Activated CD8-positive, alpha-beta T cell treated with anti-CD3 and anti-CD28 coated beads for 36 hours (primary cell): Measurements from ENCODE around the gene EMX2. TPM values are rescaled to one million over a fixed set of nuclear protein-coding genes. Genes with fewer than 3 reads are reported as not detected.

ENCODE experiments used
- ATAC-seq: fragments of 200-7000 bp; cut with Tn5 transposase; one replicate; pipeline ENCODE4 v1.10.0; 2021; ENCODE audit warnings: mild to moderate bottlenecking, moderate library complexity
- CTCF ChIA-PET: fragments of 350-600 bp; sonication (Branson Sonifier 250); formaldehyde crosslinking; loops from one replicate; lab custom pipeline; 2021; ENCODE audit warnings: antibody characterized with exemption; lab: Charles Lee
- POLR2A ChIA-PET: fragments of 350-600 bp; sonication (Branson Sonifier 250); formaldehyde crosslinking; loops from one replicate; lab custom pipeline; 2021; ENCODE audit warnings: antibody characterized with exemption; lab: Charles Lee
- DNase-seq: peaks from one replicate; pipeline ENCODE4 v3.0.0-alpha.2; 2020
- H3K27ac Mint-ChIP-seq: one replicate; pipeline ENCODE4 v1.8.0; 2021; ENCODE audit warnings: mild to moderate bottlenecking, mixed read lengths
- H3K27me3 Mint-ChIP-seq: one replicate; pipeline ENCODE4 v1.8.0; 2021; ENCODE audit warnings: mixed read lengths
- H3K36me3 Mint-ChIP-seq: one replicate; pipeline ENCODE4 v1.8.0; 2021; ENCODE audit warnings: low read depth, mixed read lengths
- H3K4me1 Mint-ChIP-seq: one replicate; pipeline ENCODE4 v1.8.0; 2021; ENCODE audit warnings: low read depth, mixed read lengths
- H3K4me3 Mint-ChIP-seq: one replicate; pipeline ENCODE4 v1.8.0; 2021; ENCODE audit warnings: mild to moderate bottlenecking, moderate library complexity, mixed read lengths
- H3K9me3 Mint-ChIP-seq: one replicate; pipeline ENCODE4 v1.8.0; 2021; ENCODE audit warnings: mixed read lengths
- CTCF ChIP-seq: fragments of 200-600 bp; IDR thresholded peaks from one replicate; pipeline ENCODE4 v1.8.0; 2022; ENCODE audit warnings: antibody characterized with exemption, mild to moderate bottlenecking
- intact Hi-C: fragments of 100-400 bp; cut with micrococcal nuclease; formaldehyde crosslinking; loops from one replicate; pipeline ENCODE4 v1.10.0; 2022
- total RNA-seq, 2 experiments: library from RNA; stranded (reverse); gene quantifications; one replicate each; pipeline ENCODE4 v1.2.3, GENCODE V29; 2021

Gene EMX2
- total RNA-seq, 2 experiments from 2014 or later, result not detected

DNA sequence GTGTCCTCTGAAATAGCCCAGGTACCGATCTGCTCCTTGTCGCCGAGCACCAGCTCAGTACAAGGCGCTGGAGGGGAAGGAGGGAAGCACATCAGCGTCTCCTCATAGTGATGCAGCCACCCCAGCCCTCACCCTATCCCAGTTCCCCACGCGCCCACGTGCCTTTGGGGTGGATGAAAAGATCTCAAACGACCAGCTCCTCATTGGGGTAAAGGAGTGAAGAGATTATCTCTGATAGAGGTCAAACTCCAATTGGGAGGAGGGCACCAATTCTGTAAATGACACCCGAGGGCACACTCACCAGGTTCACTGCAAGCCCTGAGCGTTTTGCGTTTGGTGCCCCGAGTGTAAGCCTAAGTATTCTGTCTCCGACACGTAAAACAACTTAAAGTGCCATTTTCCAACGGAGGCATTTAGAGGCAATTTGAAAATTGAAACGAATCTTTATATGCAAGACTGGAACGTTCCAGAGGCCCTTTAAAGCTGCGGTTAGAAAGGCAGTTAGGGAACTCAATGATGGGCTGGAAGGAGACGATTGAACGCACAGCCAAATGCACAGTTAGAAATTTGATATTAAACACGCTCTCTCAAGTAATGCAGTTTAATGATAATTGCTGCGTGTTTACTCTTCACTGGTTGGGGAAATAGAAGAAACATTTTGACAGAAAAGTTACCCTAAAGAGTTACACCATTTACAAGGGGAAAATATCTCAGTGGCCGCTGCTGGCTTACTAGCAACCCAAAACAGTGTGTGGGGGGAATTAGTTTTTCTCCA lies 8.9 kb upstream of the EMX2 start:
- ATAC-seq (no peak), DNase-seq (no peak)
- no peak for TF ChIP-seq CTCF
- intact Hi-C loops, result loop anchor here (10.0 kb wide), 1 partner anchor 399 kb away; the partner anchor contains the start of gene VAX1
- H3K4me1 Mint-ChIP-seq, result peaks cover 9% of the 10 kb centered on the region
- H3K9me3 Mint-ChIP-seq, result no peaks in the 10 kb centered on the region
- ChIA-PET POLR2A (no interaction called here), CTCF (interaction anchor here (1.1 to 2.3 kb wide), 6 partner anchors 12 to 707 kb away, joined by 3 to 8 read pairs (median 4); no protein-coding TSS in a partner anchor)
- H3K27me3 Mint-ChIP-seq, result peaks cover 69% of the 10 kb centered on the region
- no peak overlapping the region for H3K4me3 Mint-ChIP-seq
- no peaks in the 10 kb centered on the region for H3K36me3 Mint-ChIP-seq
- H3K27ac Mint-ChIP-seq, result no peak overlapping the region

- ChIA-PET POLR2A (no interaction called here), CTCF (interaction anchor here (0.7 to 1.4 kb wide), 5 partner anchors 11 to 706 kb away, joined by 3 to 4 read pairs (median 3); no protein-coding TSS in a partner anchor)
- Mint-ChIP-seq H3K4me3 (no peak overlapping the region), H3K9me3 (no peaks in the 10 kb centered on the region), H3K27me3 (peaks cover 65% of the 10 kb centered on the region), H3K36me3 (no peaks in the 10 kb centered on the region), H3K4me1 (peaks cover 9% of the 10 kb centered on the region), H3K27ac (no peak overlapping the region)
- DNase-seq (no peak), ATAC-seq (no peak)
- intact Hi-C loops, result loop anchor here (5.0 to 10.0 kb wide), 2 partner anchors 400 to 708 kb away; partner anchors contain the start of gene VAX1
- no peak for TF ChIP-seq CTCF
Measured at GRCh38 chr10:117534321-117535297, 7.9 kb upstream of the EMX2 start.

DNA sequence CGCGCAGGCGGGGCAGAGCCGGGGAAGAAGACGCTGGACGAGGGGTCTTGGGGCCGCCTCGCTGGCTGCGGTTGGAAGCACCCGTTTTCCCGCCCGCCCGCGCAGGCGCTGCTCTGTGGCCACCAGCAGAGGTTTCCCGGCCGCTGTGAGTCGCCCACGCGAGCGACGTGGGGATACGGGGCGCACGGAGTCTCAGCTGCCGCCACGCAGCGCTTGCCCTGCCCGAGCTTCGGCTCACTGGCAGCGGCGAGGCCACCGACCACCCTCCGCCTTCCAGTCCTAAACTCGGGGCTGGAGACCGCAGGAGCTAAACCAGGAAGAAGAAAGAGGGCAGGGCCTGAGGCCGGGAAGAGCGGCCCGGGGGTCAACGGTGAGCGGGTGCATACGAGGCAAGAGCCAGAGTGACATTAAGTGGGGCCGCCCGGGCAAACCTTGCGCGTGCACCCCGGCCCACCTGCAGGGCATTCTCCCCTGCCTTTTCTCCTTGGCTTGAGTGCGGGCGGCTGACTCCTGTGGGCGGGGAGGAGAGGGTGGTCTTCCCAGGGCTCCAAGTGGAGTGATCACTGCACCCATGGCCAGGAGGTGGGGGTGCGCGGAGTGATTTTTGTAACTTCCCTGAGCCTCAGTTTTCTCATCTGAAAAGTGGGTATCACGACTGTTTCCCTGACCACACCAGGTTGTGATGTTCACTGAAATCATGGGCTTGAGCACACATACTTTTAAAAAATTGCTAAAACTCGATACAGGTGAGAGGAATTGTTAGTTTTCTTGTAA lies 7.1 kb upstream of the EMX2 start:
- ChIA-PET CTCF (interaction anchor here (0.7 kb wide), 1 partner anchor 10 kb away, joined by 3 read pairs; no protein-coding TSS in a partner anchor), POLR2A (no interaction called here)
- peaks cover 67% of the 10 kb centered on the region for H3K27me3 Mint-ChIP-seq
- no peak overlapping the region for H3K4me3 Mint-ChIP-seq
- intact Hi-C loops, result loop anchor here (2.0 to 10.0 kb wide), 3 partner anchors 17 to 707 kb away; partner anchors contain the start of gene VAX1
- no peak overlapping the region for H3K27ac Mint-ChIP-seq
- DNase-seq, result no peak
- no peaks in the 10 kb centered on the region for H3K9me3 Mint-ChIP-seq
- TF ChIP-seq CTCF, result no peak
- peaks cover 9% of the 10 kb centered on the region for H3K4me1 Mint-ChIP-seq
- H3K36me3 Mint-ChIP-seq, result no peaks in the 10 kb centered on the region
- no peak for ATAC-seq

DNA sequence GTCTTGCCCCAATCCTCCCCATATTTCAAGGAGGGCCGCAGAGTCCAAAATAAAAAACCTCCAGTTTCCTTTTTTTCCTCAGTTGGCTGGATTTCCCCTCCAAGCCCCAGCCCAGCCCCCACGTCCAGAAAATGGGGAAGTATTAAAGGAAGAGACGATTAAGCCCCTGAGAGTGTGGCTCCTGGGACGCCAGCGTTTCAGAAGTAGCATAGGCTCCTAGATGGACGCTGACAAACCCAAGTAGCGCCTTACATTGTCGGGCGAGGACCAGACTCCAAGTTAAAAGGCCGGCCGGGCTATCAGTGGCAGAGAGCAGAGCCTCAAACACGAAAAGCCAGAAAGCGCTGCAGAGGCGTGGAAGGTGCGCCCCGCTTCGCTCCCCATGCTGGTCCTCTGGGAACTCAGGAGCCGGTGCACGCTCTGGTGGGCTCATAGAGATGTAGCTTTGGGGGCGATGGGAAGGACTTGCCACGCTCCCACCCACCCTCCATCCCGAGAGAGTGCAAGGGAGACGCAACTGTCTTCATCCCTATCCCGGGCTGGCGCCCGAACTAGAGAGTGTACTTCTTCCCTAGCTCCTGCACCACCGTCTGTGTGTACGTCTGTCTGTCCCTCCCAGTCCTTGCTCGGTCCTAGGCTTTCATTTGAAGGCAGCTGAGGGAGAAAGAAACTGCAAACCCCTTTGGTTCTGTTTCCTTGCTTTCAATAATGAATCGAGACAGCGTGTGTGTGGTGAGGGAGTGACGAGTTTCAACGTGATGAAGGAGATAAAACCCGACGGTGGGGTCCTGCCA lies 6.3 kb upstream of the EMX2 start:
- CTCF ChIA-PET, result interaction anchor here (0.8 to 1.5 kb wide), 6 partner anchors 9 to 721 kb away, joined by 3 to 4 read pairs (median 3); no protein-coding TSS in a partner anchor

More for the DNA sequence above, 6.3 kb upstream of the EMX2 start:
- POLR2A ChIA-PET, result no interaction called here
- H3K36me3 Mint-ChIP-seq, result no peaks in the 10 kb centered on the region
- H3K9me3 Mint-ChIP-seq, result no peaks in the 10 kb centered on the region
- intact Hi-C loops, result loop anchor here (2.0 to 10.0 kb wide), 3 partner anchors 17 to 706 kb away; partner anchors contain the start of gene VAX1
- peaks cover 68% of the 10 kb centered on the region for H3K27me3 Mint-ChIP-seq
- no peak overlapping the region for H3K27ac Mint-ChIP-seq
- no peak overlapping the region for H3K4me3 Mint-ChIP-seq
- TF ChIP-seq CTCF, result no peak
- peaks cover 9% of the 10 kb centered on the region for H3K4me1 Mint-ChIP-seq
- DNase-seq (no peak), ATAC-seq (no peak)
